CD4-positive, alpha-beta T cell treated with Interleukin-12 subunit alpha and Interleukin-12 subunit beta, for 1 hour (primary cell): ENCODE data around the gene NOXA1.
"Not testable (repeated sequence)": the region's sequence is repeated elsewhere in the genome, so short reads cannot be mapped to it uniquely, and the experiment has no call there.

Source experiments
- DNase-seq: peaks from one replicate; pipeline ENCODE4 v3.0.0-alpha.2; 2020

NOXA1 gene

GRCh38 chr9:137406876-137407589 lies 16.2 kb upstream of the NOXA1 start:
- DNase-seq: peak; percentile 73

- DNase-seq: no peak
These were observed 15.4 kb upstream of the NOXA1 start for GRCh38 chr9:137407590-137408300.

- DNase-seq: no peak
These were observed 14.4 kb upstream of the NOXA1 start for GRCh38 chr9:137408651-137409405.

- no peak for DNase-seq
These were observed 13.7 kb upstream of the NOXA1 start for GRCh38 chr9:137409515-137409914.

GRCh38 chr9:137410236-137410890 lies 12.8 kb upstream of the NOXA1 start:
- not testable (repeated sequence) for DNase-seq

- DNase-seq: no peak
These were observed 12.3 kb upstream of the NOXA1 start for GRCh38 chr9:137410891-137411249.

GRCh38 chr9:137411260-137411644 lies 11.9 kb upstream of the NOXA1 start:
- no peak for DNase-seq

GRCh38 chr9:137411645-137412380 lies 11.4 kb upstream of the NOXA1 start:
- peak; percentile 46 for DNase-seq

GRCh38 chr9:137412431-137412830 lies 10.8 kb upstream of the NOXA1 start:
- no peak for DNase-seq

GRCh38 chr9:137415451-137415850 lies 7.7 kb upstream of the NOXA1 start:
- DNase-seq: no peak

GRCh38 chr9:137416006-137416562 lies 7.1 kb upstream of the NOXA1 start:
- no peak for DNase-seq

GRCh38 chr9:137416563-137417151 lies 6.5 kb upstream of the NOXA1 start:
- no peak for DNase-seq

- DNase-seq: no peak
These were observed 5.8 kb upstream of the NOXA1 start for GRCh38 chr9:137417161-137418021.

- no peak for DNase-seq
These were observed 1.2 kb upstream of the NOXA1 start for GRCh38 chr9:137421838-137422603.

GRCh38 chr9:137423514-137424291 lies 510 bp downstream of the NOXA1 start:
- DNase-seq: no peak

- DNase-seq: no peak
These were observed 3.0 kb downstream of the NOXA1 start for GRCh38 chr9:137426018-137426681.

- no peak for DNase-seq
These were observed 4.5 kb downstream of the NOXA1 start for GRCh38 chr9:137427454-137428310.

GRCh38 chr9:137428311-137428630 lies 5.1 kb downstream of the NOXA1 start:
- no peak for DNase-seq
